NCI-H748 (cell line): ENCODE measurements around the gene HP1BP3.

Experiments
- DNase-seq: peaks from one replicate; lab custom pipeline; 2025; ENCODE audit not compliant: unreplicated experiment; lab: John Stamatoyannopoulos, UW

The HP1BP3 gene

GRCh38 chr1:20770314-20771087, 16.6 kb downstream of the HP1BP3 start:
- DNase-seq: no peak

GRCh38 chr1:20767271-20767670, 19.8 kb downstream of the HP1BP3 start:
- DNase-seq: no peak

- no peak for DNase-seq
Observed at GRCh38 chr1:20763417-20763816, 23.7 kb downstream of the HP1BP3 start.

GRCh38 chr1:20760322-20760721, 26.8 kb downstream of the HP1BP3 start:
- DNase-seq: no peak

- DNase-seq: no peak
Observed at GRCh38 chr1:20753589-20753988, 33.5 kb downstream of the HP1BP3 start.

GRCh38 chr1:20751462-20751990, 35.6 kb downstream of the HP1BP3 start:
- no peak for DNase-seq

GRCh38 chr1:20742671-20743070, 44.4 kb downstream of the HP1BP3 start:
- DNase-seq: no peak

- no peak for DNase-seq
Observed at GRCh38 chr1:20740781-20741180, 46.3 kb downstream of the HP1BP3 start.

GRCh38 chr1:20739225-20739624, 47.9 kb downstream of the HP1BP3 start:
- DNase-seq: no peak

GRCh38 chr1:20735581-20736111, 51.5 kb downstream of the HP1BP3 start:
- no peak for DNase-seq

- no peak for DNase-seq
Observed at GRCh38 chr1:20733360-20733975, 53.6 kb downstream of the HP1BP3 start.

- DNase-seq: peak; percentile 71
Observed at GRCh38 chr1:20732588-20733359, 54.3 kb downstream of the HP1BP3 start, which contains the start of gene SH2D5. SH2D5 (minus strand) TSS chr1:20732703; CDS start chr1:20728044, 4,659 bp downstream.

GRCh38 chr1:20732071-20732587, 55.0 kb downstream of the HP1BP3 start:
- peak; percentile 73 for DNase-seq

- DNase-seq: no peak
Observed at GRCh38 chr1:20731057-20731991, 55.8 kb downstream of the HP1BP3 start.

GRCh38 chr1:20730690-20731056, 56.4 kb downstream of the HP1BP3 start:
- DNase-seq: no peak

GRCh38 chr1:20729990-20730689, 57.0 kb downstream of the HP1BP3 start:
- no peak for DNase-seq

- no peak for DNase-seq
Observed at GRCh38 chr1:20729155-20729931, 57.8 kb downstream of the HP1BP3 start.

- DNase-seq: no peak
Observed at GRCh38 chr1:20728371-20729154, 58.5 kb downstream of the HP1BP3 start.
